GM04504 (cell line): ENCODE results near the gene CYP4B1.
"Not testable (repeated sequence)": the region's sequence is repeated elsewhere in the genome, so short reads cannot be mapped to it uniquely, and the experiment has no call there.

Experiments
- DNase-seq: peaks from one replicate; pipeline ENCODE4 v3.0.0-alpha.2; 2012; ENCODE audit warnings: low read depth

Gene CYP4B1

DNA sequence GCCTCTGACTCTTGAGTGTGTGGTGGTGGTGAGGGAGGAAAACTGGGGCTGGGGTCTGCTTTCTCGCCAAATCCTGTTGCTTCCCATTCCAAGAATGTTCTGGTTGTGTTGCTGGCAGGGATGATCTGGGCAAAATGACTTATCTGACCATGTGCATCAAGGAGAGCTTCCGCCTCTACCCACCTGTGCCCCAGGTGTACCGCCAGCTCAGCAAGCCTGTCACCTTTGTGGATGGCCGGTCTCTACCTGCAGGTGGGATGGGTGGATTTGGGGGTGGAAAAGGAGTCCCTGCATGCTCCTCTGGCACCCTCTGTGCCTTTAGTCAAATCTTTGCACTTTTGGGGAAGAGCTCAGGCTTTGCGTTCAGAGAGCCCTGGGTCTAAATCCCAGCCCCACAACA lies 18.1 kb downstream of the CYP4B1 start:
- no peak for DNase-seq

- DNase-seq = no peak
Measured at GRCh38 chr1:46817814-46818213, 19.0 kb downstream of the CYP4B1 start.

GRCh38 chr1:46818591-46818990 lies 19.7 kb downstream of the CYP4B1 start:
- DNase-seq = no peak

DNA sequence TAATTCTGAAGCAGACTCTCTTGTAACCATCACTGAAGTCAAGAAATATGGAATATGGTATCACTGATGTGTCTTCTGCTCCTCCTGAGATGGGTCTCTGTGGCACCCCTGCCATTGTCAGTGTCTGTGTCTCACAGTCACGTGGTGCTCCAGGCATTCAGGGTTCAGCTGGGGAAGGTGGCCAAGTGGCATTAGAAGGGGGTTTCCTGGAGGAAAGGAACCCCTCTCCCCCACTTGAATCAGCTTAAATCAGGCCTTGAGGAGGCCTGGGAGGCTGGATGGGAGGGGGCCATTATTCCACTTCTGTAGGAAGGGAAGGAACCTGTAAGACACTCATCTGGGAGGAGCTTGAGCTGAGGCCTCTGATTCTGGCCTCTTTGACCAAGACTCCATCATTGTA lies 20.5 kb downstream of the CYP4B1 start:
- DNase-seq = no peak

- DNase-seq = no peak
Measured at GRCh38 chr1:46820076-46820475, 21.2 kb downstream of the CYP4B1 start.

DNA sequence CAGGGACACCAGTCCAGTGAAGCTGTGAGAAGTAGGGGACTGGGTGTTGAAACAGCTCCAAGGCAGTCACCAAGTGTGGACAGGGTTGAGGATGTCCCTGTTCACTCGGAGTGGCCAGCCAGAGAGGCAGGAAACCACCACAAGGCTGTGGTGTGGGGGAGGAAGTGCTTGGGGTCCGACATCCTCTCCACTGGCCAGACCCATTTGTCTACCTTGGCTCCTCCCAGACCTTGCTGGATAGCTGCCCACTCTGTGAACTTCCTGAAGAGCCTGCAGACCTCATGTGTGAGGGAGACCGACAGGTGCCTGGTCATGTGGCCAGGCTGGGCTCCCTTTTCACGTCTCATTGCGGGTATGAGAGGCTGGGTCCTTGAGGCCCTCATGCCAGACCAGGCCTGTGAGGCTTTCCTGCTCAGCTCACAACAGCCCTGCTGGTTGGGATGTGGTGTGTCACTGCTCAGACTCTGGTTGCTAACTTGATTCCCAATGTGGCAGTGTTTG lies 21.8 kb downstream of the CYP4B1 start:
- no peak for DNase-seq

GRCh38 chr1:46822248-46822826 lies 23.5 kb downstream of the CYP4B1 start:
- DNase-seq = no peak

GRCh38 chr1:46823151-46823550 lies 24.3 kb downstream of the CYP4B1 start:
- DNase-seq = no peak

DNA sequence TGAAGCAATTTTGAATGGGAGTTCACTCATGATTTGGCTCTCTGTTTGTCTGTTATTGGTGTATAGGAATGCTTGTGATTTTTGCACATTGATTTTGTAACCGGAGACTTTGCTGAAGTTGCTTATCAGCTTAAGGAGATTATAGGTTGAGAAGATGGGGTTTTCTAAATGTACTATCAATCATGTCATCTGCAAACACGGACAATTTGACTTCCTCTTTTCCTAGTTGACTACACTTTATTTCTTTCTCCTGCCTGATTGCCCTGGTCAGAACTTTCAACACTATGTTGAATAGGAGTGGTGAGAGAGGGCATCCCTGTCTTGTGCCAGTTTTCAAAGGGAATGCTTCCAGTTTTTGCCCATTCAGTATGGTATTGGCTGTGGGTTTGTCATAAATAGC lies 28.0 kb downstream of the CYP4B1 start:
- DNase-seq = not testable (repeated sequence)

GRCh38 chr1:46830665-46831322 lies 31.9 kb downstream of the CYP4B1 start:
- no peak for DNase-seq

DNA sequence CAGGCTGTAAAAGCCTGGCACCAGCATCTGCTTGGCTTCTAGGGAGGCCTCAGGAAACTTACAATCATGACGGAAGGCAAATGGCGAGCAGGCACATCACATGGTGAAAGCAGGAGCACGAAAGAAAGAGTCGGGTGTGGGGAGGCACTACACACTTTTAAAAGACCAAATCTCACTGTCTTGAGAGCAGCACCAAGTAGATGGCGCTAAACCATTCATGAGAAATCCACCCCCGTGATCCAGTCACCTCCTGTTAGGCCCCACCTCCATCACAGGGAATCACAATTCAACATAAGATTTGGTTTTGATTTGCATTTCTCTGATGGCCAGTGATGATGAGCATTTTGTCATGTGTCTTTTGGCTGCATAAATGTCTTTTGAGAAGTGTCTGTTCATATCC lies 36.6 kb downstream of the CYP4B1 start:
- DNase-seq = not testable (repeated sequence)

GRCh38 chr1:46846386-46846785 lies 47.5 kb downstream of the CYP4B1 start:
- DNase-seq = not testable (repeated sequence)

GRCh38 chr1:46857660-46858065 lies 58.8 kb downstream of the CYP4B1 start:
- not testable (repeated sequence) for DNase-seq

DNA sequence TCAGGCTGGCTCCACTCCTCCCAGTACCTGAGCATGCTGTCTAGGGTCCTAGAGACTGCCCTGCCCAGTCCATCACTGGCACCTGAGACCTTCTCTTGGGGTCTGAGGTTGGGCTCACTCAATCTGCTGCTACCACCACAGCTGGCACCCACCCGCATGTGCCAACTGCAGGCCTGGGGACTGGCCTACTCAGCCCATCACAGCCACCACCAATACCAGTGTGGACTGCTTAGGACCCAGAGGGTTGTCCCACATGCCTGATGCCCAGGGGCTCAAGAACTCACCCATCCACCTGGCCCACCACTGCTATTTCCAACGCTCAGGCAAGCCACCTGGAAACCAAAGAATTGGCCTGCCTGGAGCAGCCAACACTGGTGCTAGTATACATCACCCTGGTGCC lies 63.5 kb downstream of the CYP4B1 start:
- no peak for DNase-seq
